HCT116 (cell line): ENCODE measurements around the gene HEXIM1. TPM values are rescaled to one million over a fixed set of nuclear protein-coding genes. Genes with fewer than 3 reads are reported as not detected.

Experiments
- ATAC-seq: fragments of 200-7000 bp; cut with Tn5 transposase; 2 replicates; pipeline ENCODE4 v1.9.1; 2020; ENCODE audit warnings: mild to moderate bottlenecking, moderate library complexity
- BruUV-seq: library from RNA; stranded (reverse); fragments of 400-500 nt; replicated peaks from 2 replicates; lab custom pipeline; 2021; lab: Mats Ljungman, UMichigan
- CTCF ChIA-PET: fragments of 300-600 bp; sonication (Branson Sonifier 250); formaldehyde crosslinking; loops from one replicate; lab custom pipeline; 2021; ENCODE audit warnings: antibody characterized with exemption; lab: Charles Lee
- POLR2A ChIA-PET: fragments of 300-600, 350-600 bp; sonication (Branson Sonifier 250); formaldehyde crosslinking; loops from one replicate; lab custom pipeline; 2021; ENCODE audit warnings: antibody characterized with exemption; lab: Charles Lee
- RAD21 ChIA-PET, 2 experiments: fragments of 300-600 bp; sonication (Branson Sonifier 250); formaldehyde crosslinking; loops; one replicate each; lab custom pipeline; 2023; ENCODE audit warnings: low total read pairs in 2 of 2; ENCODE audit not compliant: uncharacterized antibody in 2 of 2, unreplicated experiment in 2 of 2, low non-redundant PET in 1 of 2; lab: Charles Lee
- DNase-seq: peaks from one replicate; pipeline ENCODE4 v3.0.0-alpha.2; 2010; ENCODE audit warnings: low read depth, low spot score
- H2AFZ ChIP-seq: fragments of 200-600 bp; shearing (Covaris generic), sonication (generic); 2 replicates; pipeline ENCODE4 v1.6.1; 2017; ENCODE audit warnings: low read depth, mixed run types, mixed read lengths, antibody characterized with exemption, low read length; ENCODE audit not compliant: poor library complexity, severe bottlenecking
- H3K27ac ChIP-seq: 2 replicates; pipeline ENCODE4 v1.5.1; 2012; ENCODE audit warnings: low read depth, low read length
- H3K27me3 ChIP-seq: fragments of 200-600 bp; sonication (generic); 2 replicates; pipeline ENCODE4 v1.6.1; 2016; ENCODE audit warnings: mixed run types, low read length, mixed read lengths; ENCODE audit not compliant: insufficient read depth
- H3K36me3 ChIP-seq, 2 experiments: fragments of 200-500 bp in 1 of 2; fragments of 200-600 bp in 1 of 2; sonication (Bioruptor generic) in 1 of 2; sonication (generic) in 1 of 2; 2 replicates each; pipeline versions ENCODE4 v1.5.1 to v1.6.1; 2014 to 2016; ENCODE audit warnings: low read length in 2 of 2, inconsistent platforms in 1 of 2, mixed read lengths in 1 of 2, mixed run types in 1 of 2; ENCODE audit not compliant: insufficient read depth in 2 of 2, control insufficient read depth in 1 of 2
- H3K4me1 ChIP-seq, 2 experiments: fragments of 200-600 bp in 1 of 2; sonication (generic) in 1 of 2; 2 replicates each; pipeline versions ENCODE4 v1.5.1 to v1.6.1; 2012 to 2017; ENCODE audit warnings: low read length in 2 of 2, inconsistent platforms in 1 of 2, mild to moderate bottlenecking in 1 of 2, mixed read lengths in 1 of 2, mixed run types in 1 of 2, moderate library complexity in 1 of 2; ENCODE audit not compliant: insufficient read depth in 2 of 2, control insufficient read depth in 1 of 2
- H3K4me2 ChIP-seq: fragments of 200-600 bp; sonication (generic); 2 replicates; pipeline ENCODE4 v1.6.1; 2017; ENCODE audit warnings: mixed run types, low read length, mixed read lengths
- H3K4me3 ChIP-seq, 2 experiments: fragments of 200-600 bp in 1 of 2; sonication (generic) in 1 of 2; replicated peaks in 1 of 2; 2 replicates each; pipeline ENCODE4 v1.5.1; 2011 to 2016; ENCODE audit warnings: low read length in 2 of 2, control low read depth in 1 of 2, low read depth in 1 of 2, mild to moderate bottlenecking in 1 of 2, mixed read lengths in 1 of 2, mixed run types in 1 of 2
- H3K79me2 ChIP-seq: fragments of 200-600 bp; sonication (generic); 2 replicates; pipeline ENCODE4 v1.6.1; 2017; ENCODE audit warnings: mild to moderate bottlenecking, mixed run types, low read length, moderate library complexity, mixed read lengths; ENCODE audit not compliant: insufficient read depth
- H3K9ac ChIP-seq: fragments of 200-600 bp; sonication (generic); 2 replicates; pipeline ENCODE4 v1.6.1; 2016; ENCODE audit warnings: low read length, mixed read lengths
- H3K9me2 ChIP-seq: fragments of 200-600 bp; sonication (generic), shearing (Covaris generic); 2 replicates; pipeline ENCODE4 v1.6.1; 2017; ENCODE audit warnings: mixed run types, mild to moderate bottlenecking, moderate library complexity; ENCODE audit not compliant: insufficient read depth
- H3K9me3 ChIP-seq, 2 experiments: fragments of 200-500 bp in 1 of 2; fragments of 200-600 bp in 1 of 2; sonication (Bioruptor generic) in 1 of 2; sonication (generic) in 1 of 2; 2 replicates each; pipeline ENCODE4 v1.6.1; 2014 to 2017; ENCODE audit warnings: low read length in 2 of 2, mixed read lengths in 2 of 2, inconsistent platforms in 1 of 2, low read depth in 1 of 2, mild to moderate bottlenecking in 1 of 2, mixed run types in 1 of 2, moderate library complexity in 1 of 2; ENCODE audit not compliant: control insufficient read depth in 1 of 2, insufficient read depth in 1 of 2
- H4K20me1 ChIP-seq: fragments of 200-600 bp; sonication (generic), shearing (Covaris generic); 2 replicates; pipeline ENCODE4 v1.6.1; 2017; ENCODE audit warnings: mixed run types, mild to moderate bottlenecking, moderate library complexity; ENCODE audit not compliant: insufficient read depth
- EZH2 ChIP-seq: fragments of 200-600 bp; sonication (generic); IDR thresholded peaks from 2 replicates; pipeline ENCODE4 v1.6.1; 2017; ENCODE audit warnings: antibody characterized with exemption, mixed run types
- RAD21 ChIP-seq: IDR thresholded peaks from 2 replicates; pipeline ENCODE4 v1.6.1; 2012; ENCODE audit warnings: low read depth, mild to moderate bottlenecking
- SP1 ChIP-seq: IDR thresholded peaks from 2 replicates; pipeline ENCODE4 v1.6.1; 2012; ENCODE audit warnings: low read depth
- SRF ChIP-seq: IDR thresholded peaks from 2 replicates; pipeline ENCODE4 v1.6.1; 2012; ENCODE audit warnings: low read depth
- TCF7L2 ChIP-seq: IDR thresholded peaks from 2 replicates; pipeline ENCODE4 v1.7.0; 2011; ENCODE audit warnings: borderline replicate concordance, inconsistent platforms; ENCODE audit not compliant: insufficient read depth, insufficient read length; ENCODE audit errors: extremely low read depth
- YY1 ChIP-seq: IDR thresholded peaks from 2 replicates; pipeline ENCODE4 v1.6.1; 2011; ENCODE audit warnings: low read length, low read depth, moderate library complexity, mild to moderate bottlenecking; ENCODE audit not compliant: insufficient replicate concordance; ENCODE audit errors: extremely low read depth
- ZNF274 ChIP-seq: fragments of 200-500 bp; sonication (Bioruptor generic); IDR thresholded peaks from 2 replicates; pipeline ENCODE4 v1.6.1; 2014; ENCODE audit warnings: mild to moderate bottlenecking, low read depth, low read length, inconsistent platforms
- intact Hi-C: fragments of 100-400 bp; cut with micrococcal nuclease; formaldehyde crosslinking; loops from 2 replicates; pipeline ENCODE4 v1.10.0; 2022
- total RNA-seq: library from RNA; stranded (reverse); gene quantifications from one replicate; pipeline ENCODE4 v1.2.1, GENCODE V29; 2021; ENCODE audit not compliant: unreplicated experiment
- TF ChIP-seq, protein P1 (sequence below): IDR thresholded peaks from 2 replicates; pipeline ENCODE4 v1.6.1; 2011; ENCODE audit warnings: mild to moderate bottlenecking, low read length, moderate library complexity; ENCODE audit not compliant: insufficient replicate concordance; ENCODE audit errors: extremely low read depth
- TF ChIP-seq, protein P2 (sequence below): IDR thresholded peaks from 2 replicates; pipeline ENCODE4 v1.6.1; 2012
- TF ChIP-seq, protein P3 (sequence below): IDR thresholded peaks from 2 replicates; pipeline ENCODE4 v1.6.1; 2012

HEXIM1 gene
- total RNA-seq, 1 experiment from 2014 or later = 58.0 TPM

DNA sequence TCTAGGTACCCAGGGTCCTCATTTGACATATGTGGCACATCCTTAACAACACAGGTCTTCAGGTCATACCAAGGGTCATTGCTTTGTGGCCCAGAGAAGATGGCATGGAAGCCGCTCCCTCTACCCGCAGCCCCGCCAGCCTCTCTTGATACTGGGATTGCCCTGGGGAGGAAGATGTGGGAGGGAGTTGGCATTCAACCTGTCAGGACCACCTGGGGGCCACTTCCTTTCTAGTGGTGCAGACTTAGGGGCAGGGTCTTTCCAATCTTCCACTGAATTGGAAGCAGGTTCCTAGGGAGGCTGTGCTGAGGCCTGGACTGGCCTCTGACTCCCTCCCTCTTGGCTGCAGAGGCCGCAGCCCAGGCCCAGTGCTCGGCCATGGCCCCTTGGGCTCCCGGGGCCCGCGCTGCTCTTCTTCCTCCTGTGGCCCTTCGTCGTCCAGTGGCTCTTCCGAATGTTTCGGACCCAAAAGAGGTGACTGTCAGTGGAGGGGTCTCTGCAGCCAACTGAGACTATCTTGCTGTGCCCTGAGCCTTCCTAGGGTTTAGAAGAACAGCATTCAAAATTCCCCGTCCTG, 5.1 kb upstream of the HEXIM1 start:
- H3K9me2 ChIP-seq = no peaks in the 10 kb centered on the region
- H3K9ac ChIP-seq = no peak overlapping the region
- RAD21 ChIA-PET = no interaction called here
- BruUV-seq = no TSS peak
- no peaks in the 10 kb centered on the region for H3K36me3 ChIP-seq
- DNase-seq = no peak
- CTCF ChIA-PET = interaction anchor here (10.2 kb wide), 1 partner anchor 7 kb away, joined by 131 read pairs; the partner anchor contains the start of gene ACBD4
- peaks cover 7 to 19% of the 10 kb centered on the region in 2 experiments for H3K4me1 ChIP-seq
- no peaks in the 10 kb centered on the region for H3K9me3 ChIP-seq
- H3K27ac ChIP-seq = no peak overlapping the region
- H3K79me2 ChIP-seq = no peaks in the 10 kb centered on the region
- intact Hi-C loops = no loop called here
- H2AFZ ChIP-seq = no peak overlapping the region
- no peak for ATAC-seq
- TF ChIP-seq ZNF274 = no peak
- H3K4me2 ChIP-seq = no peak overlapping the region
- no peak overlapping the region for H3K4me3 ChIP-seq
- POLR2A ChIA-PET = no interaction called here
- H4K20me1 ChIP-seq = no peaks in the 10 kb centered on the region
- H3K27me3 ChIP-seq = no peaks in the 10 kb centered on the region

DNA sequence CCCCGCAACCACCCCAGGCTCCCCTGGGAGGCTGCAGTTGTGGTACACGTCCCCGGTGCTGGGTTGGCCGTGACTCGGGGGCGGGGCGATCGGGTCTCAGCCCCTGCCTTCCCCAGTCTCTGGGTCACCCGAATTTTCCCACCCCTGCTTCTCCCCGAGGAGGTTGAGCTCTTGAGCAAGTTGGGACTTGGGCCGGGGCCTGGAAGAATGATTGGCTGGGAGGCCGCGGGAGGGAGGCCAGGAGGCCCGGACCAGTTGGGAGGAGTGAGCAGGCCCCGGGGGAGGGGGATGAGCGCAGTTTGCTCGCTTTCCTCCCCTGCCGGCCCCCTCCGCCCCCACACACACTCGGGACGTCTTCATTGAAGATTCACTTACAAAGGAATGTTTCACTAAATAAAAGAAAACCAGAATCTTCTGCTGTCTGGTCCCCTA, 4.5 kb upstream of the HEXIM1 start:
- ATAC-seq = no peak
- CTCF ChIA-PET = interaction anchor here (10.2 kb wide), 1 partner anchor 7 kb away, joined by 131 read pairs; the partner anchor contains the start of gene ACBD4

More for the DNA sequence above, 4.5 kb upstream of the HEXIM1 start:
- Histone ChIP-seq H3K79me2 (peaks cover 4% of the 10 kb centered on the region), H3K36me3 (no peaks in the 10 kb centered on the region), H3K4me1 (peaks cover 7 to 23% of the 10 kb centered on the region in 2 experiments), H3K4me2 (no peak overlapping the region), H4K20me1 (no peaks in the 10 kb centered on the region), H3K9ac (no peak overlapping the region), H3K9me3 (no peaks in the 10 kb centered on the region), H3K27me3 (no peaks in the 10 kb centered on the region), H2AFZ (no peak overlapping the region), H3K9me2 (no peaks in the 10 kb centered on the region), H3K4me3 (no peak overlapping the region), H3K27ac (no peak overlapping the region)
- ChIA-PET POLR2A (no interaction called here), RAD21 (no interaction called here)
- TF ChIP-seq, protein P1, sequence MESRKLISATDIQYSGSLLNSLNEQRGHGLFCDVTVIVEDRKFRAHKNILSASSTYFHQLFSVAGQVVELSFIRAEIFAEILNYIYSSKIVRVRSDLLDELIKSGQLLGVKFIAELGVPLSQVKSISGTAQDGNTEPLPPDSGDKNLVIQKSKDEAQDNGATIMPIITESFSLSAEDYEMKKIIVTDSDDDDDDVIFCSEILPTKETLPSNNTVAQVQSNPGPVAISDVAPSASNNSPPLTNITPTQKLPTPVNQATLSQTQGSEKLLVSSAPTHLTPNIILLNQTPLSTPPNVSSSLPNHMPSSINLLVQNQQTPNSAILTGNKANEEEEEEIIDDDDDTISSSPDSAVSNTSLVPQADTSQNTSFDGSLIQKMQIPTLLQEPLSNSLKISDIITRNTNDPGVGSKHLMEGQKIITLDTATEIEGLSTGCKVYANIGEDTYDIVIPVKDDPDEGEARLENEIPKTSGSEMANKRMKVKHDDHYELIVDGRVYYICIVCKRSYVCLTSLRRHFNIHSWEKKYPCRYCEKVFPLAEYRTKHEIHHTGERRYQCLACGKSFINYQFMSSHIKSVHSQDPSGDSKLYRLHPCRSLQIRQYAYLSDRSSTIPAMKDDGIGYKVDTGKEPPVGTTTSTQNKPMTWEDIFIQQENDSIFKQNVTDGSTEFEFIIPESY = no peak
- TF ChIP-seq YY1 (no peak), SRF (no peak), RAD21 (no peak), EZH2 (no peak), TCF7L2 (no peak), SP1 (no peak)
- TF ChIP-seq, protein P2, sequence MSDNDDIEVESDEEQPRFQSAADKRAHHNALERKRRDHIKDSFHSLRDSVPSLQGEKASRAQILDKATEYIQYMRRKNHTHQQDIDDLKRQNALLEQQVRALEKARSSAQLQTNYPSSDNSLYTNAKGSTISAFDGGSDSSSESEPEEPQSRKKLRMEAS = no peak
- TF ChIP-seq, protein P3, sequence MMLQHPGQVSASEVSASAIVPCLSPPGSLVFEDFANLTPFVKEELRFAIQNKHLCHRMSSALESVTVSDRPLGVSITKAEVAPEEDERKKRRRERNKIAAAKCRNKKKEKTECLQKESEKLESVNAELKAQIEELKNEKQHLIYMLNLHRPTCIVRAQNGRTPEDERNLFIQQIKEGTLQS = no peak
- intact Hi-C loops = no loop called here
- no peak for DNase-seq
- no TSS peak for BruUV-seq
